Hair follicle dermal papilla cell (primary cell): ENCODE results near the gene MAMDC4. TPM values are rescaled to one million over a fixed set of nuclear protein-coding genes. Genes with fewer than 3 reads are reported as not detected.

Source experiments
- small RNA-seq: library from RNA; depleted of rRNA; stranded (forward); fragments of <200 nt; gene quantifications from one replicate; pipeline ENCODE3, GENCODE V24; 2012
- total RNA-seq: library from RNA; depleted of rRNA; stranded (reverse); fragments of >200 nt; gene quantifications from 2 replicates; pipeline ENCODE4 v1.2.3, GENCODE V29; 2012

Gene MAMDC4
- 1.1 and 1.9 TPM in 2 replicates for total RNA-seq

DNA sequence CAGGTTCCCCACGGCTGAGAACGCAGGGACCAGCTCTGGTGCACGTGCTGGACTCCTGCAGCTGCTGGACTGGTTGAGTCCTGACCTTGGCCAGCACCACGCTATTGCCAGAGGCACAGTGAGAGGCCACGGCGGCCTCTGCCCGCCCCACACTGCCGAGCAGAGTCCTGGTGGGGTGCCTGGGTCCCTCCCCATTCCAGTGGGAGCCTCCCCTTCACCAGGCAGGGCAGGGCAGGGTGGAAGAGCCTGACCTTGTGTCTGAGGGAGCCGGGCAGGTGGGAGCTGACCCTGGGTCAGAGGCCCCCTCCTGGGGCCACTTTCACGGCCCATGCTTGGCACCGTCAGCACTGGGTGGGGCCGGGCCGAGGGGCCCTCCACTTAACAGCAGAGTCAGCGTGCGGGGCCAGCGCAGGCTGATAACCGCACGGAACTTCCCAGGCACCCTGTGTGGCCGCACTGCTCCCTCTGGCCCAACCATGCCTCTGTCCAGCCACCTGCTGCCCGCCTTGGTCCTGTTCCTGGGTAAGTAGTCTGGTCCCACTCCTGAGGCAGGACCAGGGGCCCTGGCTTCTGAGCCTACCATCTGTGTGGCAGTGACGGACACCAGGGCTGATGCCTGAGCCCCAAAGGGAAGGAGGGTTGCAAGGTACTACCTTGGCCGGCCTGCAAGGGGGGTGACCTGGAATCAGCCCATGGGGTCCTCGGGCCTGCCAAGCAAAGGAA is at the start of gene MAMDC4:
Gene MAMDC4, plus strand, starts transcription at position 406 of the 723 bp plus-strand sequence. Its CDS starts 71 bp downstream, at position 477.

DNA sequence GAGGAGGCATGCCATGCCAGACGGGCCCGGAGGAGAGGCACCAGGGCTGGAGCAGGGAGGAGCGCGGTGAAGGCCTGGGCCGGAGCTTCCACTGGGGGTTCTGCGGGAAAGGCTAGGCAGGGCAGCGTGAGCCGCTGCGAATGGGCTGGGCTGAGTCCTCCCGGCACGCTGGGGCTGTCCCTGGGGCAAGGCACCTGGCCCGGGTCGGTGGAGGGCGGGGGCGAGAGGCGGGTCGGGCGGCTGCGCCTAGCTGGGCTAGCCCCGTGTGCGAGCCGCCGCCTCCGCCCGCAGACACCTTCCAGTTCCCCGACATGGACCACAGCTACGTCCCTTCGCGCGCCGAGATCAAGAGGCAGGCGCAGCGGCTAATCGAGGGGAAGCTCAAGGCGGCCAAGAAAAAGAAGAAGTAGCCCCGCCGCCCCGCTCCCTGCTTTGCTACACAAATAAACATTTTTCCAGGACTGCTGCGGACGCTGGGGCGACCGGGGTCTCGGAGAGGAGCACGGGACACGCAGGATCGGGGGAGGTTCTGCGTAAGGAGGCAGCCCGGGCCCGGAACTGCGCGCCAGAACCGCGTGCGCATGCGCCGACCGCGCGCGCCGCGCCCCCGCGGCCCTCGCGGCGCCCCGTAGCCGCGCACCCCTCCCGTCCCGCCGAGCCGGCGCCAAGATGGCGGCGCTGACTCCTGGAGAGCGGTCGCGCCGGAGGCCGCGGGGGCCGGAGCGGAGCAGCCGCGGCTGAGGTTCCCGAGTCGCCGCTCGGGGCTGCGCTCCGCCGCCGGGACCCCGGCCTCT is 44.7 kb upstream of the MAMDC4 start, which contains the start of gene RABL6:
Gene RABL6, plus strand, starts transcription at position 668 of the 794 bp plus-strand sequence. CDS start 249 bp downstream, outside the sequence.

DNA sequence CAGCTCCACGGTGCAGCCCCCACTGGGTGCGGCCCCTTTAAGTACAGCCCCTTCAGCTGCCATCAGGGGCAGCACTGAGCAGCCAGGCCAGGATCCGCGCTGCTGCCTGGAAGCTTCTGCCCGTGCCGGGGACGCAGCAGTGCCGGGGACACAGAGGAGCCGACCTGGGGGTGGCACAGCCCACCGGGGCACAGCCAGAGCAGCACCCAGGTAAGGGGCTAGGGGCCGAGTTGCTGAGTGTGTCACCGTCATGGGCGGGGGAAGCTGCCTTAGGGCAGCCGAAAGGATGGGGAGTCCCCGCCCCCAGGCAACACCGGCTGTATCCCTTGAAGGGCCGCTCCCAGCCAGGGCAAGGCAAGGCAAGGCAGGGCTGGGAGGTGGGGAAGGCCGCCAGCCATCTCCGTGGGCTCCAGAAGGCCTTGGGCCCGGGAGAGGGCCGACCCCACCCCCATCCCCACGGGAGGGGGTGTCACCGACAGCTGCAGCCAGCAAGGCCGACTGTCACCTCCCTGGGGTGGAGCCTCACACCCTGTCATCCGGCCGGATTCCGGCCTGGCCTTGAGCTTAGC is 9.7 kb upstream of the MAMDC4 start, which contains the start of gene AJM1:
Gene AJM1, plus strand, starts transcription at position 99 of the 569 bp plus-strand sequence. CDS start 1,937 bp downstream, outside the sequence.

DNA sequence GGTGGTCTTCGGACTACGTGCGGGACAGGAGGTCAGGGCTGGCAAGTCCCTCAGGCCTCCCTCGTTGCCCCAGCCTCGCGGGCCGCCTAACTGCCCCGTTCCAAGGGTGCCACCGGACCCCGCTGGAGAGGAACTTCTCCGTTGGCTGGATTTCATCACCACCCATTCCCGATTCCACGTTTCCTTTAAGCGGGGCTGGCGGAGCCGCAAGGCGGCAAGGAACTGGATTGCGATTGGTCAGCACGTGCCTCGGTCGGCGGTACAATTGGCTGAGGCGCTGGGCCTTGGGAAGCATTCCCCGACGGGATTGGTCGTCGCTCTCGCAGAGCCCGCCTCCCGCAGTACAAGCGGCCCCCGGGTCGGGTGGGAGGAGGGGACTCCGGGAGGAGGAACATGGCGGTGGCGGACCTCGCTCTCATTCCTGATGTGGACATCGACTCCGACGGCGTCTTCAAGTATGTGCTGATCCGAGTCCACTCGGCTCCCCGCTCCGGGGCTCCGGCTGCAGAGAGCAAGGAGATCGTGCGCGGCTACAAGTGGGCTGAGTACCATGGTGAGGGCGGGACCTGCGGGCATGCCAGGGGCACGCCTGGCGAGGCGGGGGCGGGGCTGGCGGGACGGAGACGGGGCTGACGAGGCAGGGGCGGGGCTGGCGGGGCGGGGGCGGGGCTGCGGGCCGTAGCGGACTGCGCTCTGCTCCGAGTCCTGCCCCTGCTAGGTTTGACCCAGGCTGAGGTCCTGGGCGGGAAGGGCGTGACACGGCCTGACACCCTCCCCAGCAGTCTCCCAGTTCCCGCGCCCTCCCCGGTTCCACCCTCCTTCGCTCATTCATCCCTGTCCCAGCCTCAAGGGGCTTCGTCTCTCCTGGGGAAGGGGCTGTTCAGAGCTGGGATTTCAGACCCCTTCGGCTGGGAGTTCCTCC is 2.8 kb upstream of the MAMDC4 start, which contains the start of gene PHPT1:
Gene PHPT1, plus strand, starts transcription at position 372 of the 922 bp plus-strand sequence. Its CDS starts 22 bp downstream, at position 394.

DNA sequence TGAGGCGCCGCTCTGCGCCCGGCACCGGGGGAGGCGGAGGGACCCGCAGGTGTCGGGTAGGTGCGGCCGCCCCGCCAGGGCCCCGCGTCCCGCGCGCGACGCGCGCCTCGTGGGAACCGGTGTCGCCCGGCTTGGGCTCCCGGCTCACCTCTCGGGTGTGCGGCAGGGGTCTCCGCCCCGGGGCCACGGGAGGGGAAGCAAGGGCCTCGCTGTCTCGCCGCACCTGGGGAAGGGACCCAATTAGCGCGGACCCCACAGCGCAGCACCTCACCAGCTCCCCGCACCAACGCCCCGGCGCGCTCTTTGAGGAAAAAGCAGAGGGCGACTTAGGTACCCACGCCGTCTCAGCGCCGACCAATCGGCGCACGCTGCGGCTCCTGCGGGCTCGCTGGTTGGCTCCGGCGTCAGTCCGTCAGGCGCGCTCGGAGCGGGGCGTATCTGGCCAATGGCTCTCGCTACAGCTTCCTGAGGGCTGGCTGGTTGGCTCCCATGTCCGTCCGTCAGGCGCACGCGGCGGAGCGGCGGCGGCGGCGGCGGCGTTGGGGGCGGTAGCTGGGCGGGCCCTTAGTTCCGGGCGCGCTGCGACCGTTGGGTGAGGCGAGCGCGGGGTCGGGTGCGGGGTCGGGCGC is 33.9 kb downstream of the MAMDC4 start, which contains the start of gene TRAF2:
Gene TRAF2, plus strand, starts transcription at position 567 of the 629 bp plus-strand sequence. CDS start 12,225 bp downstream, outside the sequence.

Small RNAs within 50 kb of the gene (small RNA-seq; reads per million reads assigned to genes)
- gene MIR4292 (not detected), gene MIR4479 (not detected)

Other genes starting within 250 kb of the MAMDC4 start
- 4.5 and 8.1 TPM in 2 replicates for gene EGFL7, start 189.4 kb upstream of the MAMDC4 start, total RNA-seq
- gene AGPAT2, start 164.9 kb upstream of the MAMDC4 start, total RNA-seq: 36.0 and 37.6 TPM in 2 replicates
- 0.12 TPM in 1 of 2 replicates, not detected in the other for gene DIPK1B, start 139.8 kb upstream of the MAMDC4 start, total RNA-seq
- not detected in 2 replicates for gene LCN10, start 109.4 kb upstream of the MAMDC4 start, total RNA-seq
- gene LCN6, start 103.8 kb upstream of the MAMDC4 start, total RNA-seq: not detected in 2 replicates
- not detected in 2 replicates for gene LCN8, start 94.1 kb upstream of the MAMDC4 start, total RNA-seq
- not detected in 2 replicates for gene LCN15, start 87.8 kb upstream of the MAMDC4 start, total RNA-seq
- gene TMEM141, start 61.0 kb upstream of the MAMDC4 start, total RNA-seq: 28.6 and 32.7 TPM in 2 replicates
- 0.16 and 0.73 TPM in 2 replicates for gene CCDC183, start 56.0 kb upstream of the MAMDC4 start, total RNA-seq
- 83.5 and 85.7 TPM in 2 replicates for gene RABL6, start 44.4 kb upstream of the MAMDC4 start, total RNA-seq
- gene AJM1, start 9.9 kb upstream of the MAMDC4 start, total RNA-seq: 0.85 and 0.97 TPM in 2 replicates
- gene PHPT1, start 2.9 kb upstream of the MAMDC4 start, total RNA-seq: 49.8 and 55.1 TPM in 2 replicates
- gene EDF1, start 14.0 kb downstream of the MAMDC4 start, total RNA-seq: 119 and 175 TPM in 2 replicates
- 6.6 and 6.8 TPM in 2 replicates for gene TRAF2, start 34.2 kb downstream of the MAMDC4 start, total RNA-seq
- 133 and 152 TPM in 2 replicates for gene FBXW5, start 92.4 kb downstream of the MAMDC4 start, total RNA-seq
- 1.1 TPM in 1 of 2 replicates, not detected in the other for gene C8G, start 92.9 kb downstream of the MAMDC4 start, total RNA-seq
- 0.24 TPM in 1 of 2 replicates, not detected in the other for gene LCN12, start 99.9 kb downstream of the MAMDC4 start, total RNA-seq
- gene PTGDS, start 125.2 kb downstream of the MAMDC4 start, total RNA-seq: 16.9 and 20.2 TPM in 2 replicates
- gene LCNL1, start 130.6 kb downstream of the MAMDC4 start, total RNA-seq: 2.4 and 3.5 TPM in 2 replicates
- 7.3 and 8.5 TPM in 2 replicates for gene PAXX, start 140.1 kb downstream of the MAMDC4 start, total RNA-seq
- gene CLIC3, start 144.2 kb downstream of the MAMDC4 start, total RNA-seq: 0.32 and 2.4 TPM in 2 replicates
- gene ABCA2, start 175.9 kb downstream of the MAMDC4 start, total RNA-seq: 11.9 and 15.1 TPM in 2 replicates
- gene FUT7, start 179.7 kb downstream of the MAMDC4 start, total RNA-seq: not detected in 2 replicates
- 4.7 and 6.9 TPM in 2 replicates for gene NPDC1, start 193.8 kb downstream of the MAMDC4 start, total RNA-seq
- gene ENTPD2, start 201.7 kb downstream of the MAMDC4 start, total RNA-seq: not detected in 2 replicates
- gene SAPCD2, start 218.2 kb downstream of the MAMDC4 start, total RNA-seq: 1.6 and 1.8 TPM in 2 replicates
- gene UAP1L1, start 225.2 kb downstream of the MAMDC4 start, total RNA-seq: 32.5 and 40.4 TPM in 2 replicates
- 81.1 and 82.9 TPM in 2 replicates for gene MAN1B1, start 234.6 kb downstream of the MAMDC4 start, total RNA-seq